ENCODE results near the gene ARHGAP5. TPM values are rescaled to one million over a fixed set of nuclear protein-coding genes. Genes with fewer than 3 reads are reported as not detected.

Gene ARHGAP5
- total and polyA plus RNA-seq, 9 of the 15 experiments (the other 6 are each of a cell fraction or from before 2014, with no cell fraction given): 3.1 to 21.8 (median 12.1) TPM

DNA sequence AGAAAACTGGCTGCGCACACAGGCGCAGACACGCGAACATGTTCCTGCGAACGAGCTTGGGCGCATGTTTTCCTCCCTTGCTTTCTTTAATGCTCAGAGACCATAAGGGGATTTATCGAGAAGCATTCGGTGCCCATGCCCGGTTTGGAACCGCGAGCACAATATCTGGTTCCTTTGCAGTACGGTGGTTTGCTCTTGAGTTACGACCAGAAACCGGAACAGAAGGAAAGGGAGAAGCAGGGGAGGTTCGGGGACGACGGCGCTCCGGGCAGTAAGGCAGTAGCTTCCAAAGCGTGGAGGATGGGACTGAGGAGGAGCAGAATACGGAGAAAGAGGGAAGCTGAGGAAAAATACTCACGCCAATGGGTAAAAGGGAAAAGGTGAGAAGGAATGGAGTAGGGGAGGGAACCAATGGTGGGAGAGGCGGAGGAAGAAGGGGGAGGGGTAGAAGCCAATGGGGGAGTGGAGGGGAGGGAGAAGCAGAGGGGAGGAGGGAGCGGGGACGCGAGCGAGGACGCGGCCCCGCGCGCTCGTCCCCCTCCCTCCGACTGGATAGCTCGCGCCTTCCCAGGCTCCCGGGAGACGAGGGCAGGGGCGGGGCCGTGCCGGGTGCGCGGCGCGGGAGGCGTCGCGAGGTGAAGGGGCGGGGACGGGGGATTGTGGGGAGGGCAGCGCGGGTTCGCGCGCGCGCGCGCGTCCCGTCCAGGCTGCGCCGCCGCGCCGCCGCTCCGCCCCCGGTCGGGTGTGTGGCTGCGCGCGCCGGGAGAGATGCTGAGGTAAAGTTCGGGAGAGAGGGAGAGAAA lies 625 bp upstream of the ARHGAP5 start (continued):
- TF ChIP-seq ZBTB26 (CRISPR knock-in tag; IDR thresholded peaks at IDR 0.05) (0 out of 2 replicates have a peak, but pooled peaks have one; percentile 35), PTTG1 (tag; IDR thresholded peaks at IDR 0.05; ENCODE audit: low read depth) (no peak), TRIM28 (IDR thresholded peaks at IDR 0.05) (no peak; the same call in 1 of the 2 replicates), MTF1 (CRISPR knock-in tag; IDR thresholded peaks at IDR 0.05; ENCODE audit: borderline replicate concordance) (no peak), ZNF589 (CRISPR knock-in tag; IDR thresholded peaks at IDR 0.05; ENCODE audit: low read depth) (no peak), SMARCE1 (IDR thresholded peaks at IDR 0.05) (peak; percentile 63; the same call in 1 of the 2 replicates), NR2C1 (IDR thresholded peaks at IDR 0.05) (no peak), NR2C1 (tag; IDR thresholded peaks at IDR 0.05) (no peak), LCOR (CRISPR knock-in tag; IDR thresholded peaks at IDR 0.05) (no peak), GTF2F1 (IDR thresholded peaks at IDR 0.05; ENCODE audit: low read depth, low read length) (no peak), ZNF133 (CRISPR knock-in tag; IDR thresholded peaks at IDR 0.05) (no peak), TFAM (CRISPR knock-in tag; conservative IDR thresholded peaks at IDR 0.05) (no peak), DMBX1 (CRISPR knock-in tag; IDR thresholded peaks at IDR 0.05; ENCODE audit: borderline replicate concordance) (no peak), ZNF232 (CRISPR knock-in tag; IDR thresholded peaks at IDR 0.05) (no peak), UBTF (IDR thresholded peaks at IDR 0.05; ENCODE audit: borderline replicate concordance in 1 of 2, low read depth in 2 of 2, low read length in 2 of 2) (peak in 1 of 2 experiments; percentile 53; a peak in 2 of 4 replicates), NFE2 (IDR thresholded peaks at IDR 0.05; ENCODE audit: low read depth) (no peak), RBFOX2 (IDR thresholded peaks at IDR 0.05; ENCODE audit: low read depth, low read length) (peak; percentile 61), LEF1 (IDR thresholded peaks at IDR 0.05) (0 out of 2 replicates have a peak, but pooled peaks have one; percentile 41), TFAP4 (CRISPR knock-in tag; IDR thresholded peaks at IDR 0.05; ENCODE audit: borderline replicate concordance) (peak; percentile 31; the same call in 1 of the 2 replicates)
- TF ChIP-seq, protein P1, sequence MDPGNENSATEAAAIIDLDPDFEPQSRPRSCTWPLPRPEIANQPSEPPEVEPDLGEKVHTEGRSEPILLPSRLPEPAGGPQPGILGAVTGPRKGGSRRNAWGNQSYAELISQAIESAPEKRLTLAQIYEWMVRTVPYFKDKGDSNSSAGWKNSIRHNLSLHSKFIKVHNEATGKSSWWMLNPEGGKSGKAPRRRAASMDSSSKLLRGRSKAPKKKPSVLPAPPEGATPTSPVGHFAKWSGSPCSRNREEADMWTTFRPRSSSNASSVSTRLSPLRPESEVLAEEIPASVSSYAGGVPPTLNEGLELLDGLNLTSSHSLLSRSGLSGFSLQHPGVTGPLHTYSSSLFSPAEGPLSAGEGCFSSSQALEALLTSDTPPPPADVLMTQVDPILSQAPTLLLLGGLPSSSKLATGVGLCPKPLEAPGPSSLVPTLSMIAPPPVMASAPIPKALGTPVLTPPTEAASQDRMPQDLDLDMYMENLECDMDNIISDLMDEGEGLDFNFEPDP (CRISPR knock-in tag; IDR thresholded peaks at IDR 0.05): no peak
- TF ChIP-seq, protein P2, sequence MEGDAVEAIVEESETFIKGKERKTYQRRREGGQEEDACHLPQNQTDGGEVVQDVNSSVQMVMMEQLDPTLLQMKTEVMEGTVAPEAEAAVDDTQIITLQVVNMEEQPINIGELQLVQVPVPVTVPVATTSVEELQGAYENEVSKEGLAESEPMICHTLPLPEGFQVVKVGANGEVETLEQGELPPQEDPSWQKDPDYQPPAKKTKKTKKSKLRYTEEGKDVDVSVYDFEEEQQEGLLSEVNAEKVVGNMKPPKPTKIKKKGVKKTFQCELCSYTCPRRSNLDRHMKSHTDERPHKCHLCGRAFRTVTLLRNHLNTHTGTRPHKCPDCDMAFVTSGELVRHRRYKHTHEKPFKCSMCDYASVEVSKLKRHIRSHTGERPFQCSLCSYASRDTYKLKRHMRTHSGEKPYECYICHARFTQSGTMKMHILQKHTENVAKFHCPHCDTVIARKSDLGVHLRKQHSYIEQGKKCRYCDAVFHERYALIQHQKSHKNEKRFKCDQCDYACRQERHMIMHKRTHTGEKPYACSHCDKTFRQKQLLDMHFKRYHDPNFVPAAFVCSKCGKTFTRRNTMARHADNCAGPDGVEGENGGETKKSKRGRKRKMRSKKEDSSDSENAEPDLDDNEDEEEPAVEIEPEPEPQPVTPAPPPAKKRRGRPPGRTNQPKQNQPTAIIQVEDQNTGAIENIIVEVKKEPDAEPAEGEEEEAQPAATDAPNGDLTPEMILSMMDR (IDR thresholded peaks at IDR 0.05 in 2 of 3, conservative IDR thresholded peaks at IDR 0.05 in 1 of 3; ENCODE audit: insufficient read depth in 2 of 3, low read depth in 1 of 3, low read length in 3 of 3): no peak

Measured in K562 (cell line).